K562 (cell line): Measurements from ENCODE around the gene SRPK1.

Experiments
- CBX3 ChIP-seq, 2 experiments: IDR thresholded peaks; 1 replicate in 1 of 2; 2 replicates in 1 of 2; pipeline ENCODE4 v1.6.1; 2012; ENCODE audit warnings: inconsistent platforms in 2 of 2, low read length in 2 of 2, borderline replicate concordance in 1 of 2, control low read depth in 1 of 2
- ESRRA ChIP-seq: fragments of 450-650 bp; IDR thresholded peaks from 2 replicates; pipeline ENCODE4 v1.6.1; 2014; ENCODE audit warnings: low read depth, mild to moderate bottlenecking, moderate library complexity, borderline replicate concordance
- NR2C1 ChIP-seq, 2 experiments: fragments of 450-650 bp; IDR thresholded peaks; 2 replicates each; pipeline ENCODE4 v1.6.1; 2017; ENCODE audit warnings: mild to moderate bottlenecking in 2 of 2, antibody characterized with exemption in 1 of 2, inconsistent platforms in 1 of 2, missing compliant biosample characterization in 1 of 2, missing genetic modification characterization in 1 of 2
- POLR2A ChIP-seq: fragments of 450-650 bp; conservative IDR thresholded peaks from 2 replicates; pipeline ENCODE4 v1.6.1; 2016
- PPARD ChIP-seq: fragments of 250-450 bp; sonication (Bioruptor Pico); IDR thresholded peaks from 2 replicates; pipeline ENCODE4 v1.8.0; 2022; ENCODE audit warnings: inconsistent platforms, mild to moderate bottlenecking, moderate library complexity
- SREBF1 ChIP-seq: fragments of 150-350 bp; IDR thresholded peaks from 2 replicates; pipeline ENCODE4 v1.6.1; 2014; ENCODE audit warnings: antibody characterized with exemption, low read depth, low read length, borderline replicate concordance
- STAT6 ChIP-seq: sonication (generic); formaldehyde crosslinking; IDR thresholded peaks from 2 replicates; pipeline ENCODE4 v1.8.1; 2023; ENCODE audit warnings: mild to moderate bottlenecking, missing genetic modification reagents
- ZBTB17 ChIP-seq: fragments of 450-650 bp; formaldehyde crosslinking; IDR thresholded peaks from 2 replicates; pipeline ENCODE4 v1.4.0; 2020; ENCODE audit warnings: mild to moderate bottlenecking
- ZNF124 ChIP-seq: sonication (generic); formaldehyde crosslinking; IDR thresholded peaks from 2 replicates; pipeline ENCODE4 v1.8.1; 2022; ENCODE audit warnings: missing genetic modification reagents
- ZNF263 ChIP-seq: sonication (generic); formaldehyde crosslinking; IDR thresholded peaks from 2 replicates; pipeline ENCODE4 v1.8.0; 2022; ENCODE audit warnings: mild to moderate bottlenecking, missing genetic modification reagents, borderline replicate concordance
- TF ChIP-seq, protein P1 (sequence below), 3 experiments: IDR thresholded peaks in 2 of 3; conservative IDR thresholded peaks in 1 of 3; 2 replicates each; pipeline ENCODE4 v1.5.1; 2011 to 2012; ENCODE audit warnings: low read length in 3 of 3, mild to moderate bottlenecking in 3 of 3, control low read depth in 2 of 3, improper control_type of control experiment in 1 of 3, inconsistent platforms in 1 of 3, low read depth in 1 of 3, mixed read lengths in 1 of 3, moderate library complexity in 1 of 3; ENCODE audit not compliant: insufficient read depth in 2 of 3

- no peak for TF ChIP-seq CBX3 (IDR thresholded peaks at IDR 0.05; ENCODE audit: borderline replicate concordance in 1 of 2, low read length in 2 of 2)
- no peak for TF ChIP-seq ZNF124
- TF ChIP-seq PPARD (CRISPR knock-in tag), result no peak
- no peak for TF ChIP-seq POLR2A
- no peak for TF ChIP-seq ZNF263 (CRISPR knock-in tag)
- no peak for TF ChIP-seq ZBTB17 (CRISPR knock-in tag)
- TF ChIP-seq NR2C1 (IDR thresholded peaks at IDR 0.05), result no peak
- no peak for TF ChIP-seq NR2C1 (tag; IDR thresholded peaks at IDR 0.05)
- TF ChIP-seq, protein P1, sequence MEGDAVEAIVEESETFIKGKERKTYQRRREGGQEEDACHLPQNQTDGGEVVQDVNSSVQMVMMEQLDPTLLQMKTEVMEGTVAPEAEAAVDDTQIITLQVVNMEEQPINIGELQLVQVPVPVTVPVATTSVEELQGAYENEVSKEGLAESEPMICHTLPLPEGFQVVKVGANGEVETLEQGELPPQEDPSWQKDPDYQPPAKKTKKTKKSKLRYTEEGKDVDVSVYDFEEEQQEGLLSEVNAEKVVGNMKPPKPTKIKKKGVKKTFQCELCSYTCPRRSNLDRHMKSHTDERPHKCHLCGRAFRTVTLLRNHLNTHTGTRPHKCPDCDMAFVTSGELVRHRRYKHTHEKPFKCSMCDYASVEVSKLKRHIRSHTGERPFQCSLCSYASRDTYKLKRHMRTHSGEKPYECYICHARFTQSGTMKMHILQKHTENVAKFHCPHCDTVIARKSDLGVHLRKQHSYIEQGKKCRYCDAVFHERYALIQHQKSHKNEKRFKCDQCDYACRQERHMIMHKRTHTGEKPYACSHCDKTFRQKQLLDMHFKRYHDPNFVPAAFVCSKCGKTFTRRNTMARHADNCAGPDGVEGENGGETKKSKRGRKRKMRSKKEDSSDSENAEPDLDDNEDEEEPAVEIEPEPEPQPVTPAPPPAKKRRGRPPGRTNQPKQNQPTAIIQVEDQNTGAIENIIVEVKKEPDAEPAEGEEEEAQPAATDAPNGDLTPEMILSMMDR (IDR thresholded peaks at IDR 0.05 in 2 of 3, conservative IDR thresholded peaks at IDR 0.05 in 1 of 3; ENCODE audit: insufficient read depth in 2 of 3, low read depth in 1 of 3, low read length in 3 of 3), result no peak
- no peak for TF ChIP-seq ESRRA
- no peak for TF ChIP-seq SREBF1
- no peak for TF ChIP-seq STAT6 (CRISPR knock-in tag)
Observed at GRCh38 chr6:35852994-35853393, 67.9 kb downstream of the SRPK1 start.
